ENCODE results near the gene CSNK2B. TPM values are rescaled to one million over a fixed set of nuclear protein-coding genes. Genes with fewer than 3 reads are reported as not detected.

Gene CSNK2B
- total RNA-seq, 2 experiments from 2014 or later = 230 to 245 TPM

GRCh38 chr6:31661262-31662123, 4.4 kb upstream of the CSNK2B start:
- peak overlapping the region; percentile 75 for H3K4me3 ChIP-seq (ENCODE audit: low read depth, low read length, poor library complexity, severe bottlenecking)

GRCh38 chr6:31662124-31662723, 3.7 kb upstream of the CSNK2B start:
- no peak overlapping the region for H3K4me3 ChIP-seq (ENCODE audit: low read depth, low read length, poor library complexity, severe bottlenecking)
- peaks cover 45% of the 10 kb centered on the region for H3K79me2 ChIP-seq (ENCODE audit: insufficient read depth, low read depth, low read length)
- H4K20me1 ChIP-seq (ENCODE audit: insufficient read depth, low read length) = 0 out of 2 replicates have a peak, but pooled peaks cover 3% of the 10 kb centered on the region
- H3K4me1 ChIP-seq (ENCODE audit: insufficient read depth, low read length, poor library complexity, severe bottlenecking) = peaks cover 62% of the 10 kb centered on the region
- DNase-seq (ENCODE audit: low spot score) = no peak
- H3K4me2 ChIP-seq (ENCODE audit: low read length) = peak overlapping the region; percentile 97
- TF ChIP-seq EZH2phosphoT487 (IDR thresholded peaks at IDR 0.05; ENCODE audit: borderline replicate concordance, low read depth, low read length) = no peak
- peaks cover 40% of the 10 kb centered on the region for H3K36me3 ChIP-seq (ENCODE audit: insufficient read depth, low read length)
- intact Hi-C loops (cut with micrococcal nuclease; ENCODE audit: unreplicated experiment) = no loop called here
- no peaks in the 10 kb centered on the region for H3K9me3 ChIP-seq (ENCODE audit: low read length)
- ChIA-PET CTCF (ENCODE audit: unreplicated experiment) (no interaction called here), POLR2A (interaction anchor here (0.6 to 2.0 kb wide), 6 partner anchors 9 to 309 kb away, joined by 3 to 10 read pairs (median 4); partner anchors contain the start of genes BAG6 and HSPA1B)
- no peaks in the 10 kb centered on the region for H3K9me2 ChIP-seq (ENCODE audit: insufficient read depth, low read length)
- no peak overlapping the region for H2AFZ ChIP-seq (ENCODE audit: low read length)
- peak overlapping the region; percentile 19 for H3K27ac ChIP-seq (ENCODE audit: low read depth, low read length, poor library complexity, severe bottlenecking)
- no TSS peak for BruUV-seq (replicated peaks)

More at GRCh38 chr6:31661262-31662123, 4.4 kb upstream of the CSNK2B start:
- Histone ChIP-seq H2AFZ (ENCODE audit: low read length) (no peak overlapping the region), H3K79me2 (ENCODE audit: insufficient read depth, low read depth, low read length) (peaks cover 38% of the 10 kb centered on the region), H3K36me3 (ENCODE audit: insufficient read depth, low read length) (peaks cover 34% of the 10 kb centered on the region), H3K27ac (ENCODE audit: low read depth, low read length, poor library complexity, severe bottlenecking) (peak overlapping the region; percentile 43), H3K4me2 (ENCODE audit: low read length) (peak overlapping the region; percentile 97), H3K4me1 (ENCODE audit: insufficient read depth, low read length, poor library complexity, severe bottlenecking) (peaks cover 55% of the 10 kb centered on the region), H4K20me1 (ENCODE audit: insufficient read depth, low read length) (0 out of 2 replicates have a peak, but pooled peaks cover 2% of the 10 kb centered on the region), H3K9me3 (ENCODE audit: low read length) (no peaks in the 10 kb centered on the region), H3K9me2 (ENCODE audit: insufficient read depth, low read length) (no peaks in the 10 kb centered on the region)
- CTCF ChIA-PET (ENCODE audit: unreplicated experiment) = no interaction called here
- no TSS peak for BruUV-seq (replicated peaks)
- POLR2A ChIA-PET = interaction anchor here (0.6 to 1.9 kb wide), 6 partner anchors 9 to 223 kb away, joined by 3 to 8 read pairs (median 4); partner anchors contain the start of genes BAG6 and LSM2
- intact Hi-C loops (cut with micrococcal nuclease; ENCODE audit: unreplicated experiment) = no loop called here
- DNase-seq (ENCODE audit: low spot score) = no peak
- 0 out of 2 replicates have a peak, but pooled peaks have one; percentile 12 for TF ChIP-seq CTCF (conservative IDR thresholded peaks at IDR 0.05; ENCODE audit: low read length)
- no peak for TF ChIP-seq EZH2phosphoT487 (IDR thresholded peaks at IDR 0.05; ENCODE audit: borderline replicate concordance, low read depth, low read length)

- no peak for DNase-seq (ENCODE audit: low spot score)
- Histone ChIP-seq H3K9me2 (ENCODE audit: insufficient read depth, low read length) (no peaks in the 10 kb centered on the region), H3K4me3 (ENCODE audit: low read depth, low read length, poor library complexity, severe bottlenecking) (peak overlapping the region; percentile 99), H2AFZ (ENCODE audit: low read length) (no peak overlapping the region), H4K20me1 (ENCODE audit: insufficient read depth, low read length) (0 out of 2 replicates have a peak, but pooled peaks cover 3% of the 10 kb centered on the region), H3K4me2 (ENCODE audit: low read length) (peak overlapping the region; percentile 97), H3K79me2 (ENCODE audit: insufficient read depth, low read depth, low read length) (peaks cover 57% of the 10 kb centered on the region), H3K9me3 (ENCODE audit: low read length) (no peaks in the 10 kb centered on the region), H3K4me1 (ENCODE audit: insufficient read depth, low read length, poor library complexity, severe bottlenecking) (peaks cover 61% of the 10 kb centered on the region), H3K27ac (ENCODE audit: low read depth, low read length, poor library complexity, severe bottlenecking) (peak overlapping the region; percentile 90), H3K36me3 (ENCODE audit: insufficient read depth, low read length) (peaks cover 52% of the 10 kb centered on the region)
- ChIA-PET POLR2A (interaction anchor here (0.6 to 2.0 kb wide), 11 partner anchors 10 to 261 kb away, joined by 3 to 10 read pairs (median 4); partner anchors contain the start of gene HSPA1B), CTCF (ENCODE audit: unreplicated experiment) (no interaction called here)
- BruUV-seq (replicated peaks) = no TSS peak
- TF ChIP-seq EZH2phosphoT487 (IDR thresholded peaks at IDR 0.05; ENCODE audit: borderline replicate concordance, low read depth, low read length) (no peak), CTCF (conservative IDR thresholded peaks at IDR 0.05; ENCODE audit: low read length) (no peak)
- intact Hi-C loops (cut with micrococcal nuclease; ENCODE audit: unreplicated experiment) = no loop called here
Observed at GRCh38 chr6:31663126-31663960, 2.5 kb upstream of the CSNK2B start.
